Measurements from ENCODE around the gene PTPRF. TPM values are rescaled to one million over a fixed set of nuclear protein-coding genes. Genes with fewer than 3 reads are reported as not detected.
A peak's percentile ranks its signal among the peaks of the same experiment; 100 is the strongest.
"Not testable (repeated sequence)": the region's sequence is repeated elsewhere in the genome, so short reads cannot be mapped to it uniquely, and the experiment has no call there.

PTPRF gene
- total RNA-seq, 1 donor from 2014 or later = not detected

DNA sequence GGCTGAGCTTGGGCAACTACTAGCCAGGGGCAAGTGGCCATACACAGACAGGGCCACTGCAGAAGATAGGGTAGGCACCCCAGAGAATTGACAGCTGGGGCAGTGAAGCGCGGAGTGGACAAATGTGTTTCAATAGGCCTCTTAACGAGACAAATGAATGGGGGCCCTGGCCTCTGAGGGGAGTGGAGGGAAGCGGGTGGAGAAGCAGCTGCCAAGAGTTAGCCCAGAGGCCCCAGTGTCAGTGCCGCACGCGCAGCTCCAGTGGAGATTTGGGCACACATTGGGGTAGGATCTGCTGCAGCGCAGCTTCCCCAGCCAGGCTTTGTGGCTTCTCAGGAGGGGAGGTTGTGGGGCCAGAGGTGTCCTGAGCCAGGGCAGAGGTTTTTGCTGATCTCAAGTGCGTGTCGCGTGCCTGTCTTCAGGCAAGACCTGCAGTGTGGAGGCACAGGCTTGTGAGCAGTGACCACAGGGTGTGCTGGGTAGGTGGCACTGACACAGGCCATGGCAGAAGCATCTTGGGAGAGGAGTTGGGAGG lies 16.9 kb downstream of the PTPRF start:
- Mint-ChIP-seq H3K27ac (no peak overlapping the region), H3K4me1 (peaks cover 7% of the 10 kb centered on the region), H3K9me3 (no peaks in the 10 kb centered on the region), H3K27me3 (peaks cover 22% of the 10 kb centered on the region), H3K36me3 (ENCODE audit: low read depth) (no peaks in the 10 kb centered on the region), H3K4me3 (no peak overlapping the region)
- ChIA-PET CTCF (no interaction called here), POLR2A (no interaction called here)
- intact Hi-C loops (cut with micrococcal nuclease) = no loop called here
- DNase-seq = no peak
- TF ChIP-seq, protein P1, sequence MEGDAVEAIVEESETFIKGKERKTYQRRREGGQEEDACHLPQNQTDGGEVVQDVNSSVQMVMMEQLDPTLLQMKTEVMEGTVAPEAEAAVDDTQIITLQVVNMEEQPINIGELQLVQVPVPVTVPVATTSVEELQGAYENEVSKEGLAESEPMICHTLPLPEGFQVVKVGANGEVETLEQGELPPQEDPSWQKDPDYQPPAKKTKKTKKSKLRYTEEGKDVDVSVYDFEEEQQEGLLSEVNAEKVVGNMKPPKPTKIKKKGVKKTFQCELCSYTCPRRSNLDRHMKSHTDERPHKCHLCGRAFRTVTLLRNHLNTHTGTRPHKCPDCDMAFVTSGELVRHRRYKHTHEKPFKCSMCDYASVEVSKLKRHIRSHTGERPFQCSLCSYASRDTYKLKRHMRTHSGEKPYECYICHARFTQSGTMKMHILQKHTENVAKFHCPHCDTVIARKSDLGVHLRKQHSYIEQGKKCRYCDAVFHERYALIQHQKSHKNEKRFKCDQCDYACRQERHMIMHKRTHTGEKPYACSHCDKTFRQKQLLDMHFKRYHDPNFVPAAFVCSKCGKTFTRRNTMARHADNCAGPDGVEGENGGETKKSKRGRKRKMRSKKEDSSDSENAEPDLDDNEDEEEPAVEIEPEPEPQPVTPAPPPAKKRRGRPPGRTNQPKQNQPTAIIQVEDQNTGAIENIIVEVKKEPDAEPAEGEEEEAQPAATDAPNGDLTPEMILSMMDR (IDR thresholded peaks at IDR 0.05) = no peak
- ATAC-seq (ENCODE audit: low read depth) = no peak

DNA sequence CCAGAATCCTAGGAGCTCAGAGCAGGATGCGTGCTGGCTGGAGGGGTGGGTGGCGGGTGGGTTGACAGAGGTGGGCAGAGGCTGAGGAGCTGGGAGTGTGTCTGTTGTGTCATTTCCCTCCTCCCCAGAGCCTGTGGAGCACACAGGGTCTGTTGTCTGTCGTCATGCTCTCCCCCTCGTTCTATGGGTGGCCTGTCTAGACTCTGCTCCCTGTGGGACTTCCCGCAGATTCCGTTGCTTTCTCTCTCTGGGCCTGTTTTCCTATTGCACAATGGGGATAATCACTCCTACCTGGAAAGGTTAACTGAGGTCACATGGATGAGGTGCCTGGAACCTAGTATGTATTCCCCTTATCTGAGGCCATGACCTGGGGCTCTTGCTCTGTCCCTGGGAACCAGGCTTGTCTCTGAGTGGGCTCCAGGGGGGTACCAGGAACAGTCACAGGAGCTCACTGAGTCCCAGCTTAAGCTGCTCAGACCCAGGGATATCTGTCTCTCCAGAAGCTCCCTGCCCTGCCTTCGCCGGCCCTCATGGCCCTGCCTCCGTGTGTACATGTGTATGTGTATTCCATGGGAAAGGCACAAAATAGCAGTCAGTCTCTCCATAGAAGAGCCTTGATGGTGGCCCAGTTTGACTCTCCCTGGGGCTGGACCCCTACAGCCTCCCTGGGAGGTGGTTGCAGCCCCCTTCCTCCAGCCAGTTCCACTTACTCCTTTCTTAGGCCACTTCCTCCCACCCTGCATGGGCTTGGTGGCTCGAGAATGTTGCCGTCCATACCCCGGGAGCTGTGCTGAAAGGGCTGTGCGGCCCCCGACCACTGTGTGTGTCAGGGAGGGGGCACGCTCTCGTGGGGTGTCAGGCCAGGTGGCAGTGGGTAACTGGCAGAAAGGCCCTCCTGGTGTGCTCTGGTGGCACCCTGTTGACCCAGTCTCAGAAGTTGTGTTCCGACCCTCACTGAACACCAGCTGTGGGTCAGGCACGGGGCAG lies 17.9 kb downstream of the PTPRF start:
- peaks cover 22% of the 10 kb centered on the region for H3K27me3 Mint-ChIP-seq
- H3K9me3 Mint-ChIP-seq = no peaks in the 10 kb centered on the region
- H3K27ac Mint-ChIP-seq = no peak overlapping the region
- TF ChIP-seq, protein P1 (IDR thresholded peaks at IDR 0.05) = no peak
- ChIA-PET CTCF (no interaction called here), POLR2A (no interaction called here)
- intact Hi-C loops (cut with micrococcal nuclease) = no loop called here
- no peak overlapping the region for H3K4me3 Mint-ChIP-seq
- no peak for ATAC-seq (ENCODE audit: low read depth)
- H3K4me1 Mint-ChIP-seq = peaks cover 7% of the 10 kb centered on the region
- no peak for DNase-seq
- no peaks in the 10 kb centered on the region for H3K36me3 Mint-ChIP-seq (ENCODE audit: low read depth)

GRCh38 chr1:43549394-43549793 lies 18.7 kb downstream of the PTPRF start:
- ATAC-seq (ENCODE audit: low read depth); H3K27ac Mint-ChIP-seq; H3K4me1 Mint-ChIP-seq; intact Hi-C loops (cut with micrococcal nuclease); H3K4me3 Mint-ChIP-seq; DNase-seq; H3K36me3 Mint-ChIP-seq (ENCODE audit: low read depth); H3K9me3 Mint-ChIP-seq; POLR2A ChIA-PET; CTCF ChIA-PET: not testable (repeated sequence)
- H3K27me3 Mint-ChIP-seq = peaks cover 24% of the 10 kb centered on the region

DNA sequence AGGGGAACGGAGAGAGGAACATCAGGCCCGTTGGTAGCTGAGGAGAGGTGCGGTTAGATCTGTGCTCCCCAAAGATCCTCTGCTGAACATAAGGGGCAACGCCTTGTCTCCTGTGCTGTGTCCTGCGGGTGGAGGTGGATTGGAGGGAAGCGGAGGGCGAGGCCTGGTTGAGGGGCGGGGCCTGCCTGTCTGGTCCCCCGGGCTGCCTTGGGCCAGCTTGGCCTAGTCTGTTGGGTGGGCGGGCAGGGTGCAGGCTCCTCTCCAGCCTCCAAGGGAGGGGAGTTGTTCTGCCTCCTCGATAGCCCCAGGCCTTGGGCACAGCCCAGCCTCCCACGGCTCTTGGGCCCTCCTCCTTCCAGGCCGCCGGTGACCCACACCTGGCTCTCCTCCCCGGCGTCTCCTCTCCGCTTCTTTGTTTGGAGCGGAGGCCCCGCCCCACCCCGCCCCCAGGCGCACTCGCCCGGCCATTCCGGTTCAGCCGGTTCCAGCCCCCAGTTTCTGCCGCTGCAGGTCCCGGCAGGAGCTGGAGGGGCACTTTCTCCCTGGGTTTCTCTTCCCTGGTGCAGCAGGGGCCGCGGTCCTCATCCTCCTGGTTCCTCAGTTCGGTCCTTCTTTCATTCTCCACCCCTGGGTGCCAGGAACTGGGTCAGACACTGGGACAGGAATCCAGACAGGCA lies 19.4 kb downstream of the PTPRF start:
- Mint-ChIP-seq H3K27ac (no peak overlapping the region), H3K4me3 (peak overlapping the region; percentile 76), H3K36me3 (ENCODE audit: low read depth) (no peaks in the 10 kb centered on the region), H3K27me3 (peaks cover 24% of the 10 kb centered on the region), H3K9me3 (no peaks in the 10 kb centered on the region), H3K4me1 (peaks cover 7% of the 10 kb centered on the region)
- intact Hi-C loops (cut with micrococcal nuclease) = no loop called here
- ATAC-seq (ENCODE audit: low read depth) (peak; percentile 34), DNase-seq (no peak)
- TF ChIP-seq, protein P1 (IDR thresholded peaks at IDR 0.05) = no peak
- POLR2A ChIA-PET = no interaction called here
- CTCF ChIA-PET = no interaction called here

- H3K9me3 Mint-ChIP-seq = no peaks in the 10 kb centered on the region
- no peak overlapping the region for H3K27ac Mint-ChIP-seq
- H3K36me3 Mint-ChIP-seq (ENCODE audit: low read depth) = no peaks in the 10 kb centered on the region
- intact Hi-C loops (cut with micrococcal nuclease) = no loop called here
- H3K4me3 Mint-ChIP-seq = peak overlapping the region; percentile 76
- H3K4me1 Mint-ChIP-seq = peaks cover 7% of the 10 kb centered on the region
- ATAC-seq (ENCODE audit: low read depth) = no peak
- peaks cover 22% of the 10 kb centered on the region for H3K27me3 Mint-ChIP-seq
- TF ChIP-seq, protein P1 (IDR thresholded peaks at IDR 0.05) = no peak
- CTCF ChIA-PET = no interaction called here
- no peak for DNase-seq
- POLR2A ChIA-PET = no interaction called here
Observed at GRCh38 chr1:43550598-43551246, 20.0 kb downstream of the PTPRF start.
